D341Med (cell line): ENCODE results near the gene CEP104.

Source experiments
- DNase-seq: peaks from one replicate; pipeline ENCODE4 v3.0.0; 2012; ENCODE audit warnings: low spot score

CEP104 gene

DNA sequence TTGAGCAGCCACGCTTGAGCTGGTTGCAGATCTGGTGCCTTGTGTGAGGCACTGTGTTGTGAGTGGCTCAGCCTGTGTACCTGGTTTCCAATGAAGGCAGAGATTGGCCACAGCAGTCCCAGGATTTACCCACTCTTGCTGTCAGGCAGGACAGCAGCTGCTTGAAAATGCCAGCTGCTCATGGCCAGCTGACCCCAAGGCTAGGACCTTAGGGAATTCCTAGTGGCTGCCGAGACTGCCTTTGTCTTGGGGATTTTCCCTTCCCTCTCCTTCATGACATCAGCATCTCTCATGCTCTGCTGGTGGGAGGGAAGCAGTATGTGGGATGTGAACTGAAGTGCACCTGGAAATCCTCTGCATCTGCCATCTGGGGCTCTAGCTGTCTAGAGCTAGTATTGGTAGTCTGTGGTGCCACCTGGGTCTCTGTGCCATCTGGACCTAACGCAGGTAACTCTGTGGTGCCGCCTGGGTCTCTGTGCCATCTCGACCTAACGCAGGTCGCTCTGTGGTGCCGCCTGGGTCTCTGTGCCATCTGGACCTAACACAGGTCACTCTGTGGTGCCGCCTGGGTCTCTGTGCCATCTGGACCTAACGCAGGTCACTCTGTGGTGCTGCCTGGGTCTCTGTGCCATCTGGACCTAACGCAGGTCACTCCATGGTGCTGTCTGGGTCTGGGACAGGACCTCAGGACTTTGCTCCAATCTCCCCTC, 56.9 kb downstream of the CEP104 start:
- no peak for DNase-seq

DNA sequence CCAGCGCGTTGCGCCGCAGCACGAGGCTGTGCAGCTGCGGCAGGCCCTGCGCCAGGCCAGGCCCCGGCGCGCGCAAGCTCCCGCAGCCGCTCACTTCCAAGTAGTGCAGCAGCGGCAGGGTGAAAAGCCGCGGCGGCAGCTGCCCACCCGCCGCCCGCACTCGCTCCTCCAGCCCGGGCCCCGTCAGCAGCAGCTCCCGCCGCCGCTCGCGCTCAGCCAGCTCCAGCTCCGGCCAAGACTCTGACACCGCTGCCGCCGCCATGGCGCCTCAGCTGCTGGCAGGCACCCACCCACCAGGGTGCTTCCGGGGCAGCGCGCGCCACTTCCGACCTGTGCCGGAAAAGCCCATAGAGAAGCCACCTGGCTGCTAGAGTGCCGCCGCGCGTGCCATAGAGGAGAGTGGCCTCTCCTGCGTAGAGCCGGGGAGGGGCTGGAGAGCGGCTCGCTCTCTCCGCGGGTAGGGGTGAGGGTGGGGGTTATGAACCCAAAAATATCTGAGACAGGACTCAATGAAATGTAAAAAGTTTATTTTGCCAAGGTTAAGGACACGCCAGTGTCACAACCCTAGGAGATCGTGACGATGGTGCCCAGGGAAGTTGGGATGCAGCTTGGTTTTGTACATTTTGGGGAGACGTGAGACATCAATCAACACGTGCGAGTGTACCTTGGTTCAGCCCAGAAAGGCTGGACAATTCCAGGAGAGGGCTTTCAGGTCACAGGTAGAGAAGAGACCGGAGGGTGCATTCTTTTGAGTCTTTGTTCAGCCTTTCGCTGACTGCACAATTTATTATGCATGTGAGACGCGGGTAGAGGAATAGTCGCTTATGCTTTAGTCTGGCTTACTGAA, 60.6 kb downstream of the CEP104 start, which contains the start of gene LRRC47:
Gene LRRC47 (minus strand): TSS at position 284 of the 847 bp plus-strand sequence. CDS start 22 bp downstream, at position 262.
- peak; percentile 95 for DNase-seq

DNA sequence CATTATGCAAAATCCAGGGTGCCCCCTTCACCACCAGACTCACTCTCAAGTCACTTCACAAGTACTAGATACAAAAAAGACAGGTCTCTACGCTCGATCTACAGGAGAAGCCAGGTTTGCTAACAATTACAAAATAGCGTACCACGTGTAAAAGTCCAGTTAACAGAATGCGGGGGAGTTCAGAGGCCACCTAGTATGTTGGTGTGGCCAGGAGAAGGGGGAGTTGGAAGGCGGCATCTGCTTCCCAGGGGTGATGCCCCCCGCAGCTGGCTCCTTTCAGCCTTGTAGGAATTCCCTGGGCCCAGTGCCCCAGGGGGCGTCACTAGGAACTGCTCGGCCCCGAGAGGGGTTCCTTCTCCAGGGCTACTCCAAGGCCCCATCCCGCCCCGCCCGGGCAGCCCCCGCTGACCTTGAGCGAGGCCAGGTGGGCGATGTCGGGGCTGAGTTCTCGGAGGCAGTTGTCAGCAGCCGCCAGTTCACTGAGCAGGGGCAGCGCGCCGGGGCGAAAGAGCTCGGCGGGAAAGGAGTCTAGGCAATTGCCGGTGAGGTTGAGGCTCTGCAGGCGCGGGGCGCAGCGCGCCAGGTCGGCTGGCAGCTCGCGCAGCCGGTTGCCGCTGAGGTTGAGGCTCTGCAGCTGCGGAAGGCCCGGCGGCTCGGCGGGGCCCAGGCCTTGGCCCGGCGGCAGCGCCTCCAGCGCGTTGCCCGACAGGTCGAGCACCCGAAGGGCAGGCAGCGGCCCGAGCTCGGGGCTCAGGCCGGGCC, 61.4 kb downstream of the CEP104 start:
- no peak for DNase-seq

DNA sequence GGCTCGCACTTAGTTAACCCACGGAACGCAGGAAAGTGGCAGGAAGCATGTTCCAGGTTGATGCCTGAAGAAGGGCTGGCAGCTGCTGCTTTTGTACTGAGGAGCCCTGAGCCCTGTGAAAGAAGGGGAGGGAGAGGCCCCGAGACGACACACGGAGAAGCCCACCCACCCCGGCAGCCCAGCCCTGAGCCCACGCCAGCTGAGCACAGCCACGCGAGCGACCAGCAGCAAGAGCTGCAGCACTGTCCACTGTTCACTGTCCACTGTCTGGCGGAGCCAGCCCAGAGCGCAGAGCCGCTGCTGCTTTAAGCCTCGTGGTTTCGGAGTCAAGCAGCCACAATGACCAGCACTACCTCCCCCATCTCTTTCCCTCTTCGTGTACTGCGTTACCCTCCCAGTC, 66.1 kb downstream of the CEP104 start:
- DNase-seq = no peak

DNA sequence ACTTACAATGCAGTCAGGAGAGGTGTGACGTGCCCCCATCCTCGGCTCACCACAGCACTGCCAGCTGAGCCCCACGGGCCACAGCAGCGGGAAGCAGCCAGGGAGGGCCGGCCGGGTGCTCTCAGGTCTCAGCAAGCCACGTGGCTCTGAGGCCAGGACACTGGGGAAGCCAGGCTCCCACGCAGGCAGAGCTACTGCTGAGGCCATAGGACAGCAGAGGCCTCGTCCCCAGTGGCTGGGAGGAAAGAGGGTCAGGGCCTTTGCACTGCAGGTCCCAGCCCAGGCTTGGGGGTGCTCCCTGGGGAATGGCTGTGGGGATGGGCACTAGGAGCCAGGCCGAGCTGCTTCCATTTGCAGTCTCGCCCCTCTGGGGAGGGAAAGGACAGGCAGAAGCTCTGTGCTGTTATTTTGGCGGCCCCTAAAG, 66.5 kb downstream of the CEP104 start:
- DNase-seq = no peak

DNA sequence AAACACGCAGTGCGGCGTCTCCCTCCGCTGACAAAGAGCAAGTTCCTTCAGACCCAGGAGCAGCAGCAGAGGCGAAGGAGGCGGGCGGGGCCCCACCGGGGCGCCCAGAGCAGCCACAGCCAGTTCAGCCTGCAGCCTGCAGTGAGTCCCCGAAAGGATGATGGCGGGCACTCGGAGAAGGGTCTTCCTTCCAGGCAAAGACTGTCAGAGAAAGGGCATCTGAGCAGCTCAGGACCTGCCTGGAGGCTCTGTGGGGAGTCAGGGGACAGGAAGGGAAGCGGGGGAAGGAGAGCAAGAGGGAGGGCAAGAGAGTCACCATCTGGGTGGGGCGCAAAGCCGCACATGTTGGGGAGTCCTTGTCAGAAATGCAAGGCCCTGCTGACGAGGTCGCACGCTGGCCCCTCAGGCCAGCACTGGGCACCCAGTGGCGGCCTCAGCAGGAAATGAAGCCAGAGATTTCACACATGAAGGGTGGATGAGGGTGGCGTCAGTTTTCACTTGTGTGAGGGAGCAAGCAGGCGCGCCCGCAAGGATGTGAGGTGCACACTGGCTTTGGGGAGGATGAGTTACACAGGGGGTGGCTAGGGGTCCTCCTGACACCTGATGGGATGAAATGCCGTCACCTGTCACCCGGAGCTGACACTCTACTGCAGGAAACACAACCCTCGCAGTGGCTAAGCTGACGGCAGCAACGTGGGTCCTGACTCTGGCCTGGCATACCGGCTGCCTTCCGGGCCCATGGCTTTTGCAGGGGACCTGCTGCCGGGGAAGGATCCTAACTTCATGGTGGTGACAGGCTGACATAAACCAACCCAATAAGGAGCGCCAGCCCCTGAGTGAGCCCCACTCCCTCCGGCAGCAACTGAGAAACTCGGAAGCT, 67.3 kb downstream of the CEP104 start:
- no peak for DNase-seq

DNA sequence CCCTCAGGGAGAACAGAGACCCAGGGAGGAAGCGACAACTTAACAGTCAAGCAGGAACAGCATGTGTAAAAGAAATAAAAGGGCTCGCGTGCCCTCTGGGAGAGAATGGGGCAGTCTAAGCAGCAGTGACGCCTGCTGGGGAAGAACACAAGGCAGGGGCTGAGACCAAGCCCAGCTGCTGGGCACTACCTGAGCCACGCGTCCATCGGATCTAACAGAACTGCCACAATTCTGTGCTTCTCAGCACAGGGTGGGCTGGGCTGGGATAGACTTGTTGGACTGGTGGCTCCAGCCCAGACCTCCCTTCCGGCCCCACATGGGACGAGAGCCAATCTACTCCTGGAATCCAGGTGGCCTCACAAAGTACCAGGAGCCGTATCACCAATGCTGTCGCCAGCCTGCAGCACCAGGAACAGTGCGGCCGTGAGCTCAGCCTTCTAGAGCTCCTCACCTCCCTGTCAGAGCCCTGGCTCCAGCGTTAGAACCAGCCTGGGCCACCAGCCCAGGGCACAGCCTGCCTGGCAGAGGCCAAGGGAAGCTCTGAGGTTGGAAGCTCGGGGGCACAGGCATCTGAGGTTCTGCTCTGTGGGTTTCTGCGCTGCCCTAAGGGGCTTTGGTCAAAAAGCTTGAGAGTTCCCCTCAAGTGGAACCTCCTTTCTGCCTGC, 68.1 kb downstream of the CEP104 start:
- no peak for DNase-seq

DNA sequence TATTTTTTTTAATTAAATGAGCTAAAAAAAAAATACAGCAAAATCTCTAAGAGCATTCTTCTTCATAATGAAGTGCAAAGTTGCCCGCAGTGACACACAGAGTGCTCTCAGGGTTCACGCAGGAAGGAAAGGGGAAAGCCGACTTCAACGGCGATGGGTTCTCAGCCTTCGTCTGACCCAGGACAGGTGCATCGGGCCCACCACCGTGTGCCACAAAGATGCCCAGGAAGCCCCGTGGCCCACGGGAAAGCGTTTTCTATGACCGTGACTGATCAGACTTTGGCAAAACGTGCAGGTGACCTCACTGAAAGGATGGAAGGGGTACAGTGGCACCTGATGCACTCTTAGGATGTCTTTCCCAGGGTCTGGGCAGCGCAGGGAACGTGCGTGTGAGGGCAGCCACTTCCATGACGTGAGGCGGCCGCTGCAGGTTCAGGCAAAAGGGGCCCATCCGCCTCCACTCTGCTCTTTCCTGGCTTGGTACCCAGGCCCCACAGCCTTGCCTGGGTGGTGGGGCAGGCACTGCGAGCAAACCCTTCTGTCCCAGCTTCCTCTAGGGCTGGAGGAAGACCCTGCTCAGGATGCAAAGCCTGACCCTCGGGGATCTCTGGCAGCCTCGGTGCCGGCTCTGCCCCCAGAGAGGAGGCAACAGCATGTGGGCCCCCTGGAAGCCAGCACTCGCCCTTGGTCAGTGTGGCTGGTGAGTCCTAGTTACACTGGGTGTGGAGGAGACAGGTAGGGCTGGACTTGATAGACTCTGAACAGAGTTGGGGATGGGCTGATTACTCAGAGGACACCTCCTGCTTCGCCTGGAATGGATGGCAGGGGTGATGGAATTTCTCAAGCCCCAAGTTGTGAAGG, 69.0 kb downstream of the CEP104 start:
- DNase-seq = no peak

DNA sequence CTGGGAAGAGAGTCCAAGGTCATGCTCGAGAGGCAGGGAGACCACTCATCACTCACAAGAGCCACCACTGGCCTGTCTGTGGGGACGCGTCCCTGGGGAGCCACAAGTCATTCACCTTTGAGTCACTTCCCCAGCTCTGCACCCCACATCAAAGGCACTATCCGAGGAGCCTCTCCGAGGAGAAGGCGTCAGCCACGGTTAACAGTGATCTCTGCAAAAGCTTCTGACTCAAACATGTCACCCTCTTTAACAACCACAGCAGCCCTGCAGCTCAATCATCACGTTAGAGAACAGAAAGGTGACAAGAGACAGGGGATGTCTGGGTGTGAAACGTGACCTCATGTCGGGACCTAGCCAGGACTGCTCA, 69.7 kb downstream of the CEP104 start:
- no peak for DNase-seq

DNA sequence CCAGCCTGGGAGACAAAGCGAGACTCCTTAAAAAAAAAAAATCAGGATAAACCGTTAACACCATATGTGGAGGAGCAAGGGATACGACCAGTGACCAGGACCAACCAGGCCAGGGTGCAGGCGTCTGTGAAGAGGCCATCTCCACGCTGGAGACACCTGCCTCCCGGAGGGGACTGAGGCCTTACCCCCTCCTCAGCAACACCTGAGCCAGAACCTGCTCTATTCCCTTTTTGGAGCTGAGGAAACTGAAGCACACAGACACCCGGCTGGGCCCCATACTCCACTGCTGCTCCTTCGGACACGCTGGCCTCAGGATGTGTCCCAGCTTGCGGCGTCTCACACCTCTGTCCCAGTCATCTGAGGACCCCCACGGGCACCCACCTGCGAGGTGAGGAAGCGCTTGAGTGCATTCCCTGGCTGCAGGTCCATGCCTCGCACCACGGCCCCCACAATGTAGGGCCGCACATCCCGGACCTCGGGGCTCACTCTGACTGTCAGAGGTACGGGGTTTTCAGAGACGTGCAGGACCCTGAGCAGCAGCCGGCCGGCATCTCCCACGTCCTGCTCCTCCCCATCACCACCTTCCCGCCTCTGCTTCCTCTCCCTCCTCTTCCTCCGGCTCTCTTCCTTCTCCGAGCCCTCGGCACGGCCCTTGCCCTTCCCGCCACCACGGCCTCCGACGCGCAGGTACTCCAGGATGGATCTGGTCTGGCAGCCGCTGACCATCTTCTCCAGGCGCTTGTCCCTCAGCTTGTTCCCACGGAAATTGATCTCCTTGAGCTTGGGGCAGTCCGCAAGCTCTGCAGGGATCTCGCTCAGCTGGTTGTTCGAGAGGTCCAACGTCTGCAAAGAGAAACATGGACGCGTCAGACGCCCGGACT, 70.3 kb downstream of the CEP104 start:
- DNase-seq = no peak

DNA sequence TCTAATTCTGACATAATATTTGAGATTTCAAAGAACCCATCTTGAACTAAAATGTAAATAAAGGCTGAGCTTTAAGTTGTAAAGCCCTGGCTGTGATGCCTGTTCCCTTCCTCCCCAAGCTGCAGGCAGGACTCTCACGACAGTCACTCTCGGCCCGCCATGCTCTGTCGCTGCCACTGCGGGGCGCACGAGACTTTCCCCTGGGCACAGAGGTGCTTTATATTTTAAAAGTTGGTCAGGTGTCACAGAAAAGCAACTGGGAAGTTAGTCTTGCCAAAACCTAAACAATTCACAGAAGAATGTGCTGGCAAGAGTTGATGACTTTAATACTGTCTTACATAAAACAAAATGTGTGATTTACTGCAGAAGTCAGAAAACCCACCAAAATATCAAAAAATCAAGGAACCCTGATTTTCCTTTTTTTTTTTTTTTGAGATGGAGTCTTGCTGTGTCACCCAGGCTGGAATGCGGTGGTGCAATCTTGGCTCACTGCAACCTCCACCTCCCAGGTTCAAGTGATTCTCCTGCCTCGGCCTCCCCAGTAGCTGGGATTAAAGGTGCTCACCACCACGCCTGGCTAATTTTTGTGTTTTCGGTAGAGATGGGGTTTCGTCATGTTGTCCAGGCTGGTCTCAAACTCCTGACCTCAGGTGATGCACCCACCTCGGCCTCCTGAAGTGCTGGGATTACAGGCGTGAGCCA, 71.4 kb downstream of the CEP104 start:
- DNase-seq = peak; percentile 63

DNA sequence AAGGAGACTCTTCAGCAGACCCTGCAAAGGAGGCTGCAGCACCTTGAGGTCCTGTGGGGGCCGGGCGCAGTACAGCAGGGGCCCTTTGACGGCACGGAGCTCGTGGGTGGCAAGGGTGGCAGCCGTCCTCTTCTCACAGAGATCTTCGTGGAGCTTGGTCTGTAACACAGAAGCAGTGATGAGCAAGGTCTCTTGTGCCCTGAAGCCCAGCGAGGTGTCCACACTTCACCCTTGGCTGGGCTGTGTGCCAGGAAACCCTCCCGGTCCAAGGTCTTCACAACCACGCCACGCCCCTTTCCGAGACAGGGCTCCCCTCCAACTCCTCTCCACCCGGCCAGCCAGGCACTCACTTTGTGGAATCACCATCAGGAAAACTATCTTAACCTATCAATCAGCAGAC, 72.0 kb downstream of the CEP104 start:
- DNase-seq = peak; percentile 12

DNA sequence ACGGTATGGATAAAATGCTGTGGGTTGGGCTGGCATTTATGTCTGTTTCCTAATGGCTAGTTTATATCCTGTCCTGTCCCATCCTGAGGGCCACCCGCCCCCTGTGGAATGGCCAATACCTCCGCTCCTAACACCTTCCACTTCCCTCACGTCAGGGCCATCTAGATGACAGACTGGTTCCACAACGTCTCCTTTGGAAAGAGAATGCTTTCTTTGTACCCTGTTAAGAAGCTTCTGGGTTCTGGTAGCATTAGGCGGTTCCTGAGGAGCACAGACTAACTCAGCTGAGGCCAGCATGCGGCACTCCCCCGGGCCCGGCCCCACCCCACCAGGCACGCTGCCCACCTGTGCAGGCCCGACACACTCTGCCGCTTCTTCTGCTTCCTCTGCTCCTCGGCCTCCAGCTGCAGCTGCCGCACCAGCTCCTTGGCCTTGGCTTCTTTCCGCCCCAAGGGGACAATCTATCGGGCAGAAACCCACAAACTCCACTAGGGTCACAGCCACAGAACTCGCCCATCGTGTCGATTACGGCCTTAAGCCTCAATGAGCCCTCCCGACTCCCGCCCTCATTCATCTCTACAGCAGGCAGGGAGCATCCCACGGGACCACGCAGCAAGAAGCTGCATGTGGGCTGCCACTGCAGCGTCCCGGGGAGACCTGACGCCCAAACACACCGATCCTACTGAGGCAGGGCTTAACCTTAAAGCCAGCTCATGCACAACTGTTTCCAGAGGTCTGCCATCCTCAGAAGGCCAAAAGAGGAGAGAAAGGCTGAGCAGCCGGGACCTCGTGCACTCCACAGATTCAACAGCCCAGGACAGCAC, 73.1 kb downstream of the CEP104 start:
- peak; percentile 25 for DNase-seq

DNA sequence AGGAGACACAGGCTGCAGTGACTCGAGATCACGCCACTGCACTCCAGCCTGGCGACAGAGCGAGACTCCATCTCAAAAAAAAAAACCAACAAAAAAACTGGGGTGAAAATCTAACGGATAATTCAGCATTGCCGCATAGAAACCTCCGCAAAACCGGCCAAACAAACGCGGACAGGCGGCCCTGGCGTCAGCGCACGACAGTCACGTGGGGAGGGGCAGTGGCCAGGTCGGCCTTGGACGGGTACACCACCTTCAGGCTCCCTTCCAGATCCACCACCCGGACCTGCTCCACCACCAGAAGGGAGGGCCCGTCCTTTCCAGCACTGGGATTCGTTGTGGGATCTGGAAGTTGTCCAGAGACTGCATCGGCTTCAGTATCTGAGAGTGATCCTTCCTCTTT, 76.1 kb downstream of the CEP104 start:
- DNase-seq = no peak

DNA sequence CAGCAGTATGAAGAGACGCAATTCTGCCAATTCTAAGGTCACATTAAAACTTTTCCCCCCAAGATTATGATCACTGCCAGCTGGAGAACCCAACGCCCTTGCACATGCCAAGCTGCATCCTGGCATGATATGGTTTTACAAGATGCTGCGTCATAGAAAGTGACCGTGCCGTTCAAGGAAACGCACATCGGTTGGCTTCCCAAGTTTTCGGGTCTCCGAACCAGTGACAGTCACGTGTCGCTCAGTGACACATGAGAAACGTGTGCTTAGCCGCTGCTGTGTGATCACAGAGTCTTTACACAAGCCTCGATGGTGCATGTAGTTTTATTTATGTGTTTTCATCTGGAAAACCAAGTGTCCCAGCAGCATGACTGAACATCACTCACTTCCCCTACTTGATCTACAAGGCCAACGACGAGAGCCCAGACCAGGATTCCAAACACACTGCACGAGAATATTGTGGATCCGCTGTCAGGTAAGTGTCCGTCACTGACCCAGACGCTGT, 77.0 kb downstream of the CEP104 start:
- no peak for DNase-seq

DNA sequence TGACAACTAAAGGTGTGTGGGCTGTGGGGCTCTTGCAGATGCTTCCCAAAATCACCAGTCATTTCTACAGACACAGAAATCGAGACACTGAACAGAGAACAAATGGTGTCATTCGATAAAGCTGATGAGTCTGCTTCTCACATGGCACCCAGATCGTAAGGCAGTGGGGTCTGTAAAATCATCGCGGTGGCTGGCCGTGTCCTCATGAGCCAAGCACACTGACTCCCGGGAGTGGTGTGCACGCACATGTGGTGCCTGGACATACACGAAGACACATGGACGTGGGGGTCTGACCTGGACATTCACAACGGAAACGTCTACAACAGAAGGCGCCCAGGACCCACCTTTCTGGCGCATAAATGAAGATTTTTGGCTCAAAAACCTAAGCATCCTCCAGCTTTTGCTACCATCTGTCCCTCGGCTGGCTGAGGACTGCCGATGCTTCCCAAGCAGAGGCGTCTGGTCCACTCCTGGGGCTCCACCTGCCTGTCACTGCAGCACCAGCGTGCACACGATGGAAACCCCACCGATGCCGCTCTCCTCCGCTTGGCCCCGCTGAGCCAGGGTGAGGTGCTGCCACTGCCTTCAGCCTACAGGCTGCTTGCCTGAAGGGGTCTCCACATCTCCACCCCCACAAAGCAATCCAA, 77.6 kb downstream of the CEP104 start:
- DNase-seq = no peak
